ENCODE data around the gene SLC4A4. TPM values are rescaled to one million over a fixed set of nuclear protein-coding genes. Genes with fewer than 3 reads are reported as not detected.

The SLC4A4 gene
- total RNA-seq, 5 donors from 2014 or later (not counting 1 experiment from before 2014, with no cell fraction given): 0.76 to 3.2 (median 1.5) TPM

GRCh38 chr4:71366766-71367165 is 27.9 kb downstream of the SLC4A4 start:
- H3K9me3 ChIP-seq: no peaks in the 10 kb centered on the region
- DNase-seq (no peak), ATAC-seq (replicated peaks in 1 of 4) (no peak)
- peaks cover 0 to 4% (median 0%) of the 10 kb centered on the region in 3 donors for H3K9me3 Mint-ChIP-seq
- ChIA-PET CTCF (no interaction called here), POLR2A (no interaction called here)
- no peaks in the 10 kb centered on the region for H3K36me3 Mint-ChIP-seq
- no peak overlapping the region for H3K27ac Mint-ChIP-seq
- H3K36me3 ChIP-seq (ENCODE audit: control insufficient read depth in 2 of 2, extremely low read depth in 1 of 2, insufficient read depth in 1 of 2, low read length in 1 of 2): no peaks in the 10 kb centered on the region
- peaks cover 1 to 3% of the 10 kb centered on the region in 2 donors for H3K27me3 Mint-ChIP-seq
- H3K4me1 ChIP-seq (ENCODE audit: control insufficient read depth in 1 of 2, extremely low read depth in 1 of 2, insufficient read depth in 2 of 2, low read length in 2 of 2): no peaks in the 10 kb centered on the region
- H3K27me3 ChIP-seq (replicated peaks in 1 of 2; ENCODE audit: control insufficient read depth in 2 of 2, extremely low read depth in 1 of 2, insufficient read depth in 2 of 2, low read length in 1 of 2): no peaks in the 10 kb centered on the region
- H3K4me3 Mint-ChIP-seq: no peak overlapping the region
- 100% methylated on average over 2 of the region's 3 CpGs for WGBS (ENCODE audit: insufficient coverage)
- no peak overlapping the region for H3K27ac ChIP-seq (ENCODE audit: low read length)
- H3K4me3 ChIP-seq (ENCODE audit: control insufficient read depth in 1 of 2, extremely low read depth in 1 of 2, low read length in 1 of 2): no peak overlapping the region
- no peaks in the 10 kb centered on the region for H3K4me1 Mint-ChIP-seq

GRCh38 chr4:71367546-71367945 is 28.7 kb downstream of the SLC4A4 start:
- H3K4me1 Mint-ChIP-seq: no peaks in the 10 kb centered on the region
- no peak overlapping the region for H3K4me3 ChIP-seq (ENCODE audit: control insufficient read depth in 1 of 2, extremely low read depth in 1 of 2, low read length in 1 of 2)
- H3K36me3 Mint-ChIP-seq: no peaks in the 10 kb centered on the region
- no peaks in the 10 kb centered on the region for H3K27me3 ChIP-seq (replicated peaks in 1 of 2; ENCODE audit: control insufficient read depth in 2 of 2, extremely low read depth in 1 of 2, insufficient read depth in 2 of 2, low read length in 1 of 2)
- H3K4me3 Mint-ChIP-seq: no peak overlapping the region
- no peak overlapping the region for H3K27ac Mint-ChIP-seq
- ChIA-PET POLR2A (no interaction called here), CTCF (no interaction called here)
- no peaks in the 10 kb centered on the region for H3K36me3 ChIP-seq (ENCODE audit: control insufficient read depth in 2 of 2, extremely low read depth in 1 of 2, insufficient read depth in 1 of 2, low read length in 1 of 2)
- no peak for ATAC-seq (replicated peaks in 1 of 4)
- no peaks in the 10 kb centered on the region for H3K4me1 ChIP-seq (ENCODE audit: control insufficient read depth in 1 of 2, extremely low read depth in 1 of 2, insufficient read depth in 2 of 2, low read length in 2 of 2)
- DNase-seq: no peak
- H3K27me3 Mint-ChIP-seq: peaks cover 1 to 3% of the 10 kb centered on the region in 2 donors
- no CpG with 5 or more reads among the region's 2 CpGs for WGBS (ENCODE audit: insufficient coverage)
- no peaks in the 10 kb centered on the region for H3K9me3 ChIP-seq
- no peak overlapping the region for H3K27ac ChIP-seq (ENCODE audit: low read length)
- H3K9me3 Mint-ChIP-seq: peaks cover 0 to 4% (median 0%) of the 10 kb centered on the region in 3 donors

- ATAC-seq (replicated peaks in 1 of 4) (no peak), DNase-seq (no peak)
- no peaks in the 10 kb centered on the region for H3K9me3 ChIP-seq
- H3K4me1 Mint-ChIP-seq: no peaks in the 10 kb centered on the region
- no peak overlapping the region for H3K4me3 Mint-ChIP-seq
- H3K27ac ChIP-seq (ENCODE audit: low read length): no peak overlapping the region
- no peak overlapping the region for H3K4me3 ChIP-seq (ENCODE audit: control insufficient read depth in 1 of 2, extremely low read depth in 1 of 2, low read length in 1 of 2)
- H3K27me3 ChIP-seq (replicated peaks in 1 of 2; ENCODE audit: control insufficient read depth in 2 of 2, extremely low read depth in 1 of 2, insufficient read depth in 2 of 2, low read length in 1 of 2): no peaks in the 10 kb centered on the region
- peaks cover 0 to 3% of the 10 kb centered on the region in 2 donors for H3K27me3 Mint-ChIP-seq
- H3K36me3 ChIP-seq (ENCODE audit: control insufficient read depth in 2 of 2, extremely low read depth in 1 of 2, insufficient read depth in 1 of 2, low read length in 1 of 2): no peaks in the 10 kb centered on the region
- WGBS (ENCODE audit: insufficient coverage): 95% methylated on average over 8 of the region's 12 CpGs
- no peak overlapping the region for H3K27ac Mint-ChIP-seq
- no peaks in the 10 kb centered on the region for H3K4me1 ChIP-seq (ENCODE audit: control insufficient read depth in 1 of 2, extremely low read depth in 1 of 2, insufficient read depth in 2 of 2, low read length in 2 of 2)
- H3K9me3 Mint-ChIP-seq: peaks cover 0 to 4% (median 0%) of the 10 kb centered on the region in 3 donors
- H3K36me3 Mint-ChIP-seq: no peaks in the 10 kb centered on the region
- ChIA-PET CTCF (no interaction called here), POLR2A (no interaction called here)
Measured at GRCh38 chr4:71368906-71369305, 30.1 kb downstream of the SLC4A4 start.

- no peak overlapping the region for H3K27ac Mint-ChIP-seq
- Histone ChIP-seq H3K9me3 (no peaks in the 10 kb centered on the region), H3K4me3 (ENCODE audit: control insufficient read depth in 1 of 2, extremely low read depth in 1 of 2, low read length in 1 of 2) (no peak overlapping the region), H3K4me1 (ENCODE audit: control insufficient read depth in 1 of 2, extremely low read depth in 1 of 2, insufficient read depth in 2 of 2, low read length in 2 of 2) (no peaks in the 10 kb centered on the region), H3K27ac (ENCODE audit: low read length) (no peak overlapping the region), H3K36me3 (ENCODE audit: control insufficient read depth in 2 of 2, extremely low read depth in 1 of 2, insufficient read depth in 1 of 2, low read length in 1 of 2) (no peaks in the 10 kb centered on the region), H3K27me3 (replicated peaks in 1 of 2; ENCODE audit: control insufficient read depth in 2 of 2, extremely low read depth in 1 of 2, insufficient read depth in 2 of 2, low read length in 1 of 2) (no peaks in the 10 kb centered on the region)
- H3K9me3 Mint-ChIP-seq: peaks cover 0 to 4% (median 0%) of the 10 kb centered on the region in 3 donors
- no peak overlapping the region for H3K4me3 Mint-ChIP-seq
- no peaks in the 10 kb centered on the region for H3K36me3 Mint-ChIP-seq
- H3K27me3 Mint-ChIP-seq: peaks cover 0 to 3% of the 10 kb centered on the region in 2 donors
- no peak for DNase-seq
- ChIA-PET POLR2A (no interaction called here), CTCF (interaction anchor here in 1 of 2 donors (0.6 kb wide), 1 partner anchor 29 kb away, joined by 4 read pairs; no protein-coding TSS in a partner anchor)
- H3K4me1 Mint-ChIP-seq: no peaks in the 10 kb centered on the region
- no peak for ATAC-seq (replicated peaks in 1 of 4)
Measured at GRCh38 chr4:71369536-71369935, 30.7 kb downstream of the SLC4A4 start.

- H3K9me3 Mint-ChIP-seq: no peaks in the 10 kb centered on the region
- no peak for ATAC-seq (replicated peaks in 1 of 4)
- Histone ChIP-seq H3K4me3 (ENCODE audit: control insufficient read depth in 1 of 2, extremely low read depth in 1 of 2, low read length in 1 of 2) (no peak overlapping the region), H3K27ac (ENCODE audit: low read length) (no peak overlapping the region), H3K4me1 (ENCODE audit: control insufficient read depth in 1 of 2, extremely low read depth in 1 of 2, insufficient read depth in 2 of 2, low read length in 2 of 2) (no peaks in the 10 kb centered on the region), H3K27me3 (replicated peaks in 1 of 2; ENCODE audit: control insufficient read depth in 2 of 2, extremely low read depth in 1 of 2, insufficient read depth in 2 of 2, low read length in 1 of 2) (no peaks in the 10 kb centered on the region), H3K36me3 (ENCODE audit: control insufficient read depth in 2 of 2, extremely low read depth in 1 of 2, insufficient read depth in 1 of 2, low read length in 1 of 2) (no peaks in the 10 kb centered on the region), H3K9me3 (no peaks in the 10 kb centered on the region)
- ChIA-PET CTCF (interaction anchor here in 1 of 2 donors (0.5 kb wide), 1 partner anchor 342 kb away, joined by 3 read pairs; no protein-coding TSS in a partner anchor), POLR2A (no interaction called here)
- H3K36me3 Mint-ChIP-seq: no peaks in the 10 kb centered on the region
- no peak overlapping the region for H3K27ac Mint-ChIP-seq
- no CpG with 5 or more reads among the region's 2 CpGs for WGBS (ENCODE audit: insufficient coverage)
- no peaks in the 10 kb centered on the region for H3K27me3 Mint-ChIP-seq
- no peak overlapping the region for H3K4me3 Mint-ChIP-seq
- no peak for DNase-seq
- H3K4me1 Mint-ChIP-seq: no peaks in the 10 kb centered on the region
Measured at GRCh38 chr4:71375494-71375893, 36.7 kb downstream of the SLC4A4 start.

- Histone ChIP-seq H3K9me3 (no peaks in the 10 kb centered on the region), H3K27me3 (replicated peaks in 1 of 2; ENCODE audit: control insufficient read depth in 2 of 2, extremely low read depth in 1 of 2, insufficient read depth in 2 of 2, low read length in 1 of 2) (no peaks in the 10 kb centered on the region), H3K4me3 (ENCODE audit: control insufficient read depth in 1 of 2, extremely low read depth in 1 of 2, low read length in 1 of 2) (no peak overlapping the region), H3K4me1 (ENCODE audit: control insufficient read depth in 1 of 2, extremely low read depth in 1 of 2, insufficient read depth in 2 of 2, low read length in 2 of 2) (no peaks in the 10 kb centered on the region), H3K36me3 (ENCODE audit: control insufficient read depth in 2 of 2, extremely low read depth in 1 of 2, insufficient read depth in 1 of 2, low read length in 1 of 2) (no peaks in the 10 kb centered on the region), H3K27ac (ENCODE audit: low read length) (no peak overlapping the region)
- no peak overlapping the region for H3K27ac Mint-ChIP-seq
- DNase-seq (no peak), ATAC-seq (replicated peaks in 1 of 4) (no peak)
- CTCF ChIA-PET: no interaction called here
- H3K4me1 Mint-ChIP-seq: no peaks in the 10 kb centered on the region
- H3K36me3 Mint-ChIP-seq: no peaks in the 10 kb centered on the region
- H3K27me3 Mint-ChIP-seq: no peaks in the 10 kb centered on the region
- WGBS (ENCODE audit: insufficient coverage): no CpG with 5 or more reads among the region's 4 CpGs
- no peaks in the 10 kb centered on the region for H3K9me3 Mint-ChIP-seq
- POLR2A ChIA-PET: no interaction called here
- H3K4me3 Mint-ChIP-seq: no peak overlapping the region
Measured at GRCh38 chr4:71377561-71377960, 38.7 kb downstream of the SLC4A4 start.

GRCh38 chr4:71379126-71379525 is 40.3 kb downstream of the SLC4A4 start:
- WGBS (ENCODE audit: insufficient coverage): 84% methylated on average over 3 of the region's 5 CpGs
- no peak for ATAC-seq (replicated peaks in 1 of 4)

More at GRCh38 chr4:71379126-71379525, 40.3 kb downstream of the SLC4A4 start:
- no peaks in the 10 kb centered on the region for H3K27me3 Mint-ChIP-seq
- Histone ChIP-seq H3K4me1 (ENCODE audit: control insufficient read depth in 1 of 2, extremely low read depth in 1 of 2, insufficient read depth in 2 of 2, low read length in 2 of 2) (no peaks in the 10 kb centered on the region), H3K36me3 (ENCODE audit: control insufficient read depth in 2 of 2, extremely low read depth in 1 of 2, insufficient read depth in 1 of 2, low read length in 1 of 2) (no peaks in the 10 kb centered on the region), H3K27me3 (replicated peaks in 1 of 2; ENCODE audit: control insufficient read depth in 2 of 2, extremely low read depth in 1 of 2, insufficient read depth in 2 of 2, low read length in 1 of 2) (no peaks in the 10 kb centered on the region), H3K27ac (ENCODE audit: low read length) (no peak overlapping the region), H3K4me3 (ENCODE audit: control insufficient read depth in 1 of 2, extremely low read depth in 1 of 2, low read length in 1 of 2) (no peak overlapping the region), H3K9me3 (no peaks in the 10 kb centered on the region)
- POLR2A ChIA-PET: no interaction called here
- H3K36me3 Mint-ChIP-seq: no peaks in the 10 kb centered on the region
- CTCF ChIA-PET: no interaction called here
- no peak overlapping the region for H3K27ac Mint-ChIP-seq
- H3K4me1 Mint-ChIP-seq: no peaks in the 10 kb centered on the region
- H3K9me3 Mint-ChIP-seq: no peaks in the 10 kb centered on the region
- DNase-seq: no peak
- H3K4me3 Mint-ChIP-seq: no peak overlapping the region

All from T-cell (primary cell).